Measurements from ENCODE around the gene UBAC1.

The UBAC1 gene

DNA sequence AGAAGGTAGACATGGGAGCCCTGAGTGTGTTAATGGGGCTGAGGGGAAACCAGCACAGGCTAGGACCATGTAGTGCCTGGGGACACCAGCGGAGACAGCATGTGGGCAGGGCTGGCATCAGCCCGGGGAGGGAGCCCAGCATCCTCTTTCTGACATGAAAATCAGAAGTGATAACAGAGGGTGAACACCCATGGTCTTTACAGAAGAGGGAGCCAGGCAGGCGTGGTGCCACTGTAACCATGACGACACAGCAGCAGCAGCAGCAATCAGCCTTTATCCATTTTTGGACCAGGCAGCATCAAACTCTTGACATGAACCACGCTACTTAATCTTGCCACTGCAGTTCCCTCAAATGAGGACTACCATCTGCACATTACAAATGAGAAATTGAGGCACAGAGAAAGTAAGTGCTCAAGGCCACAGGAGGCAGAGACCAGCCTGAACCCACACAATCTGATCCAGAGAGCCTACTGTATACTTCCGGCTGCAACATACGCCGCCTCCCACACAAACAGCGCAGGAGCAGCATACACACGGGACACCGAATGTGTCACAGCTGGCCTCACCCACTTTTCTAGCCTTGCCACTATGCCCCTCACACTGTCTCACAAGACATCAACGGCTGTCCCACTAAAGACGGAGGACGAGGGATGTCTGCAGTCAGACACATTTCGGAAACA, 77.6 kb downstream of the UBAC1 start:
- no peak for DNase-seq (ENCODE audit: low read depth in 2 of 2)

Measured in stimulated activated CD4-positive, alpha-beta T cell treated with anti-CD3 and anti-CD28 coated beads, Interleukin-1b, Interleukin-23, amount 100 ng/mL, for 4 hours (primary cell).